Epithelial cell of esophagus (primary cell): ENCODE measurements around the gene RSRP1.

Experiments
- DNase-seq: peaks from one replicate; pipeline ENCODE4 v3.0.0; 2010; ENCODE audit warnings: low read depth
- H3K4me3 ChIP-seq: 2 replicates; pipeline ENCODE4 v1.5.1; 2011; ENCODE audit warnings: mild to moderate bottlenecking, low read length, control low read depth
- CTCF ChIP-seq: IDR thresholded peaks from 2 replicates; pipeline ENCODE4 v1.5.1; 2011; ENCODE audit warnings: low read depth, mild to moderate bottlenecking, low read length, control low read depth, inconsistent platforms; ENCODE audit not compliant: insufficient read depth; ENCODE audit errors: missing control alignments

The RSRP1 gene

GRCh38 chr1:25199819-25200620 is 47.2 kb downstream of the RSRP1 start:
- TF ChIP-seq CTCF, result no peak
- H3K4me3 ChIP-seq, result no peak overlapping the region
- DNase-seq, result no peak

- TF ChIP-seq CTCF, result no peak
- no peak for DNase-seq
- H3K4me3 ChIP-seq, result no peak overlapping the region
Observed at GRCh38 chr1:25198663-25199252, 48.5 kb downstream of the RSRP1 start.

- no peak for TF ChIP-seq CTCF
- no peak overlapping the region for H3K4me3 ChIP-seq
- DNase-seq, result peak; percentile 41
Observed at GRCh38 chr1:25197982-25198662, 49.1 kb downstream of the RSRP1 start.

GRCh38 chr1:25197235-25197975 is 49.8 kb downstream of the RSRP1 start:
- no peak for DNase-seq

GRCh38 chr1:25196830-25197229 is 50.4 kb downstream of the RSRP1 start:
- no peak overlapping the region for H3K4me3 ChIP-seq
- TF ChIP-seq CTCF, result no peak
- DNase-seq, result no peak

More at GRCh38 chr1:25197235-25197975, 49.8 kb downstream of the RSRP1 start:
- H3K4me3 ChIP-seq, result no peak overlapping the region
- no peak for TF ChIP-seq CTCF

- no peak overlapping the region for H3K4me3 ChIP-seq
- no peak for TF ChIP-seq CTCF
- DNase-seq, result no peak
Observed at GRCh38 chr1:25195835-25196234, 51.4 kb downstream of the RSRP1 start.
